Astrocyte (in vitro differentiated cells and primary cell): ENCODE measurements around the gene SPINT1. TPM values are rescaled to one million over a fixed set of nuclear protein-coding genes. Genes with fewer than 3 reads are reported as not detected.

Experiments
- DNase-seq: peaks from one replicate; pipeline ENCODE4 v3.0.0-alpha.2; 2010; ENCODE audit warnings: low read depth
- FAIRE-seq: peaks from 2 replicates; lab custom pipeline; 2011; peaks lifted over from hg19 to GRCh38; lab: Jason Lieb, UNC
- H2AFZ ChIP-seq: 2 replicates; pipeline ENCODE4 v1.6.0; 2012; ENCODE audit warnings: low read depth, low read length, inconsistent platforms
- H3K27ac ChIP-seq: 2 replicates; pipeline ENCODE4 v1.5.1; 2011; ENCODE audit warnings: low read depth, low read length, inconsistent platforms
- H3K27me3 ChIP-seq: 2 replicates; pipeline ENCODE4 v1.6.0; 2011; ENCODE audit warnings: low read length, inconsistent platforms; ENCODE audit not compliant: insufficient read depth
- H3K36me3 ChIP-seq: 2 replicates; pipeline ENCODE4 v1.5.1; 2011; ENCODE audit warnings: low read length, inconsistent platforms; ENCODE audit not compliant: insufficient read depth
- H3K4me1 ChIP-seq: 2 replicates; pipeline ENCODE4 v1.5.1; 2011; ENCODE audit warnings: low read length, inconsistent platforms; ENCODE audit not compliant: insufficient read depth
- H3K4me2 ChIP-seq: 2 replicates; pipeline ENCODE4 v1.6.0; 2012; ENCODE audit warnings: low read length, inconsistent platforms
- H3K4me3 ChIP-seq: 2 replicates; pipeline ENCODE4 v1.5.1; 2011; ENCODE audit warnings: low read depth, mild to moderate bottlenecking, low read length, inconsistent platforms; ENCODE audit not compliant: insufficient read depth
- H3K79me2 ChIP-seq: 2 replicates; pipeline ENCODE4 v1.6.0; 2012; ENCODE audit warnings: mild to moderate bottlenecking, low read length, inconsistent platforms; ENCODE audit not compliant: insufficient read depth
- H3K9ac ChIP-seq: 2 replicates; pipeline ENCODE4 v1.6.0; 2012; ENCODE audit warnings: mild to moderate bottlenecking, low read length, inconsistent platforms
- H3K9me3 ChIP-seq: 2 replicates; pipeline ENCODE4 v1.5.1; 2012; ENCODE audit warnings: low read depth, mild to moderate bottlenecking, low read length, inconsistent platforms; ENCODE audit not compliant: insufficient read depth
- H4K20me1 ChIP-seq: 2 replicates; pipeline ENCODE4 v1.6.0; 2012; ENCODE audit warnings: low read length, inconsistent platforms; ENCODE audit not compliant: insufficient read depth
- H3K27ac Mint-ChIP-seq: one replicate; pipeline ENCODE4 v1.8.0; 2021; ENCODE audit warnings: mild to moderate bottlenecking, mixed read lengths; ENCODE audit not compliant: unreplicated experiment
- H3K27me3 Mint-ChIP-seq: one replicate; pipeline ENCODE4 v1.8.0; 2021; ENCODE audit warnings: low read depth, mixed read lengths; ENCODE audit not compliant: unreplicated experiment
- H3K36me3 Mint-ChIP-seq: one replicate; pipeline ENCODE4 v1.8.0; 2021; ENCODE audit warnings: low read depth, mixed read lengths; ENCODE audit not compliant: unreplicated experiment
- H3K4me1 Mint-ChIP-seq: one replicate; pipeline ENCODE4 v1.8.0; 2021; ENCODE audit warnings: low read depth, mixed read lengths; ENCODE audit not compliant: unreplicated experiment
- H3K4me3 Mint-ChIP-seq: one replicate; pipeline ENCODE4 v1.8.0; 2021; ENCODE audit warnings: mild to moderate bottlenecking, moderate library complexity, mixed read lengths; ENCODE audit not compliant: unreplicated experiment
- H3K9me3 Mint-ChIP-seq: one replicate; pipeline ENCODE4 v1.8.0; 2021; ENCODE audit warnings: mild to moderate bottlenecking, mixed read lengths; ENCODE audit not compliant: unreplicated experiment
- EZH2 ChIP-seq: IDR thresholded peaks from 2 replicates; pipeline ENCODE4 v1.6.1; 2012; ENCODE audit warnings: mild to moderate bottlenecking, low read length, inconsistent platforms; ENCODE audit not compliant: insufficient read depth
- total RNA-seq: library from RNA; stranded (reverse); gene quantifications from 2 replicates; pipeline ENCODE4 v1.2.1, GENCODE V29; 2021
- TF ChIP-seq, protein P1 (sequence below): IDR thresholded peaks from 2 replicates; pipeline ENCODE4 v1.5.1; 2011; ENCODE audit warnings: low read depth, mild to moderate bottlenecking, inconsistent platforms, low read length, moderate library complexity; ENCODE audit not compliant: insufficient read depth

SPINT1 gene
- total RNA-seq, 1 donor from 2014 or later, result 40.3 TPM

DNA sequence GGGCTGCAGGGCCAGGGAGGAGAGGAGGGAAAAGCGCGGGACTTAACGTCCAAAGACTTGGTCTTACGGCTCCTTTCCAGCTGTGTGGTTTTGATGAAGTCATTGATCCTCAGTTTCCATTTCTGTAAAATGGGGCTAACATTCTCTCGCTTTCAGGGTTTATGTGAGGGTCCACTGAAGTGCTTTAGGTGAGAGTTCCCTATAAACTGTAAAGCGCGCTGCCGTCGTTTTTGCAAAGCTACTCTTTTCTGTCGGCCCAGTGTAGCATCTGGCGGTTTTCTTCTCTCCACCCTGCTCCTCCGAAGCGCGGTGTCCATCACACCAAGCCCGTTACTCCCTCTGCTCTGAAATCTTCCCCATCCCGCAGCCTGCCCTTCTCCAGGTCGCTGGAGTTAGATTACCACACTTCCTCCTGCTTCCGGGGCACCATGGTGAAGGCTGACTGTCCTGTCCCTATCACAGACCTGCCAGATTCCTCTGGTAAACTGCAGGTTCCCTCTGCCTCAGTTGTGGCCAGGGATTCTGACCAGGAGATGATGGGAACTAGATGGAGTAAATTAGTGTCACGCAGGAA is 35.9 kb upstream of the SPINT1 start:
- Histone ChIP-seq H3K79me2 (peaks cover 43% of the 10 kb centered on the region), H3K9me3 (no peaks in the 10 kb centered on the region), H4K20me1 (peaks cover 8% of the 10 kb centered on the region), H3K36me3 (peaks cover 4% of the 10 kb centered on the region), H3K4me2 (peak overlapping the region; percentile 88), H3K4me1 (peaks cover 14% of the 10 kb centered on the region), H3K27me3 (no peaks in the 10 kb centered on the region), H3K9ac (peak overlapping the region; percentile 93), H2AFZ (peak overlapping the region; percentile 99), H3K27ac (no peak overlapping the region), H3K4me3 (peak overlapping the region; percentile 97)
- H3K27ac Mint-ChIP-seq, result no peak overlapping the region
- H3K36me3 Mint-ChIP-seq, result peaks cover 4% of the 10 kb centered on the region
- H3K27me3 Mint-ChIP-seq, result no peaks in the 10 kb centered on the region
- peak overlapping the region; percentile 92 for H3K4me3 Mint-ChIP-seq
- H3K9me3 Mint-ChIP-seq, result no peaks in the 10 kb centered on the region
- TF ChIP-seq, protein P1, sequence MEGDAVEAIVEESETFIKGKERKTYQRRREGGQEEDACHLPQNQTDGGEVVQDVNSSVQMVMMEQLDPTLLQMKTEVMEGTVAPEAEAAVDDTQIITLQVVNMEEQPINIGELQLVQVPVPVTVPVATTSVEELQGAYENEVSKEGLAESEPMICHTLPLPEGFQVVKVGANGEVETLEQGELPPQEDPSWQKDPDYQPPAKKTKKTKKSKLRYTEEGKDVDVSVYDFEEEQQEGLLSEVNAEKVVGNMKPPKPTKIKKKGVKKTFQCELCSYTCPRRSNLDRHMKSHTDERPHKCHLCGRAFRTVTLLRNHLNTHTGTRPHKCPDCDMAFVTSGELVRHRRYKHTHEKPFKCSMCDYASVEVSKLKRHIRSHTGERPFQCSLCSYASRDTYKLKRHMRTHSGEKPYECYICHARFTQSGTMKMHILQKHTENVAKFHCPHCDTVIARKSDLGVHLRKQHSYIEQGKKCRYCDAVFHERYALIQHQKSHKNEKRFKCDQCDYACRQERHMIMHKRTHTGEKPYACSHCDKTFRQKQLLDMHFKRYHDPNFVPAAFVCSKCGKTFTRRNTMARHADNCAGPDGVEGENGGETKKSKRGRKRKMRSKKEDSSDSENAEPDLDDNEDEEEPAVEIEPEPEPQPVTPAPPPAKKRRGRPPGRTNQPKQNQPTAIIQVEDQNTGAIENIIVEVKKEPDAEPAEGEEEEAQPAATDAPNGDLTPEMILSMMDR, result no peak
- TF ChIP-seq EZH2, result no peak
- H3K4me1 Mint-ChIP-seq, result peaks cover 8% of the 10 kb centered on the region
- FAIRE-seq, result no peak
- DNase-seq, result no peak

DNA sequence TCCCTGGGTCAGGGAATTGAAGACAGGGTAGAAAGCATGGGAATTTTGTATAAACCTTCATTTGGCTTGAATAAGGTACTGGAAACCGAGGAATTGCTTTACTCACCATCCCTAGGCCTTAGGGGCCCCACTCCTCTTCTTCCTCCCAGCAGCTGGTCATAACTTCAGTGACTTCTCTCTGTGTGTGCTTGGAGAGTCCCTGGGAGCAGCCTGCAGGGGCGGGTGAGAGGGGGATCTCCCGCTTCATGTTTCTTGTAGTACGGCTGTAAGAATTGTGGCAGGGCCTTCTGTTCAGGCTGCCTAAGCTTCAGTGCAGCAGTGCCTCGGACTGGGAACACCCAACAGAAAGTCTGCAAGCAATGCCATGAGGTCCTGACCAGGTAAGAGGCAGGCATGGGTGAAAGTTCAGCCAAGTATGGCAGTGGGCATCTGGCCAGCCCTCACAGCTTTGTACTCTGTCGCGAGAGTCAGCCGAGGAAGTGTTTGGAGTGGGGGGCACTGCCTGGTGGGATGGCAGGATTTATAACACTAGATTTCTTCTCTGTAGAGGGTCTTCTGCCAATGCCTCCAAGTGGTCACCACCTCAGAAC is 34.9 kb upstream of the SPINT1 start:
- H3K4me2 ChIP-seq, result peak overlapping the region; percentile 88
- H3K4me3 Mint-ChIP-seq, result peak overlapping the region; percentile 40
- DNase-seq, result no peak

More for the DNA sequence above, 34.9 kb upstream of the SPINT1 start:
- Mint-ChIP-seq H3K4me1 (peaks cover 8% of the 10 kb centered on the region), H3K27ac (peak overlapping the region; percentile 18), H3K36me3 (peaks cover 10% of the 10 kb centered on the region), H3K9me3 (no peaks in the 10 kb centered on the region), H3K27me3 (no peaks in the 10 kb centered on the region)
- no peaks in the 10 kb centered on the region for H4K20me1 ChIP-seq
- H3K9ac ChIP-seq, result no peak overlapping the region
- no peak overlapping the region for H3K4me3 ChIP-seq
- FAIRE-seq, result no peak
- no peaks in the 10 kb centered on the region for H3K27me3 ChIP-seq
- H3K79me2 ChIP-seq, result peaks cover 33% of the 10 kb centered on the region
- TF ChIP-seq, protein P1, result no peak
- no peak for TF ChIP-seq EZH2
- H3K4me1 ChIP-seq, result peaks cover 14% of the 10 kb centered on the region
- no peak overlapping the region for H3K27ac ChIP-seq
- peaks cover 4% of the 10 kb centered on the region for H3K36me3 ChIP-seq
- H2AFZ ChIP-seq, result no peak overlapping the region
- no peaks in the 10 kb centered on the region for H3K9me3 ChIP-seq
